Activated T-helper 2 cell treated with anti-CD3 and anti-CD28 coated beads, Interferon-gamma antibody, Interleukin-2, Interleukin-4, amounts not matched to agents 10 μg/mL and 5 μg/mL and 100 μg/mL, durations not matched to agents 14 hours and 24 hours and 36 hours (primary cell): ENCODE measurements around the gene PMAIP1. TPM values are rescaled to one million over a fixed set of nuclear protein-coding genes. Genes with fewer than 3 reads are reported as not detected.

Experiments used
- DNase-seq: peaks from one replicate; pipeline ENCODE4 v3.0.0; 2021; ENCODE audit warnings: low spot score
- H3K27ac Mint-ChIP-seq: one replicate; pipeline ENCODE4 v1.8.0; 2021; ENCODE audit warnings: mixed read lengths
- H3K27me3 Mint-ChIP-seq: one replicate; pipeline ENCODE4 v1.8.0; 2021; ENCODE audit warnings: low read depth, mixed read lengths
- H3K36me3 Mint-ChIP-seq: one replicate; pipeline ENCODE4 v1.8.0; 2021; ENCODE audit warnings: low read depth, mixed read lengths
- H3K4me1 Mint-ChIP-seq: one replicate; pipeline ENCODE4 v1.8.0; 2021; ENCODE audit warnings: low read depth, mixed read lengths
- H3K4me3 Mint-ChIP-seq: one replicate; pipeline ENCODE4 v1.8.0; 2021; ENCODE audit warnings: low read depth, mild to moderate bottlenecking, moderate library complexity, mixed read lengths
- H3K9me3 Mint-ChIP-seq: one replicate; pipeline ENCODE4 v1.8.0; 2021; ENCODE audit warnings: mixed read lengths
- intact Hi-C: fragments of 100-400 bp; cut with micrococcal nuclease; formaldehyde crosslinking; loops from one replicate; pipeline ENCODE4 v1.15.1; 2023
- total RNA-seq: library from RNA; stranded (reverse); gene quantifications from 2 replicates; pipeline ENCODE4 v1.2.3, GENCODE V29; 2022

The PMAIP1 gene
- total RNA-seq, 1 donor from 2014 or later: 41.8 TPM

DNA sequence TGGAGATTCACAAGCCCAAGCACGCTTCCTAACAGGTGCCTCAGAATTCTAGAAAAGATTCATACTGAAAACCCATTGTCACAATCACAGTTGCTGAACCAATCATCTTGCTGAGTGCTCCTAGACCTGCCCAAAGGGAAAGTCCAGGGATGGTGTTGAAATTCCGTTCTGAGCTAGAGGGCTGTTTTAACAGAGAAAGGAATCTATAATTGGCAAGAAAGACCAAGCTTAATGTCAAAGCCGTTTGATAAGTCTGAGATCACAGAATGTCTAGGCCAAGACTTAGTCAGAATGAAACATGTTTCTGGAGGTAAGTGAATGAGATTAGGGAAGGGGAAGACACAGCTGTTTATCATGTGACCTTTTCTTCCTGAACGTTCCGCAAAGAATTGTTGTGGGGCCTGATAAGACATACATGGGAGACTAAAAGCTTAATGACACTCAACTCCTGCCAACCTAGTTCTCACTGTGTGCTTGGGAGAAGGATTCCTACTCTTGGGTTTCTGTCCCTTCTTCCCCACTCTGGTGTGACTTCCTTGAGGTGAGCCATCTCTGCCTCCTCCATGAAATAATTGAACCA lies 27.5 kb downstream of the PMAIP1 start:
- intact Hi-C loops: loop anchor here (1.0 kb wide), 5 partner anchors 9 to 51 kb away; partner anchors contain the start of gene PMAIP1
- DNase-seq: no peak
- Mint-ChIP-seq H3K4me1 (peaks cover 52% of the 10 kb centered on the region), H3K36me3 (no peaks in the 10 kb centered on the region), H3K27ac (peak overlapping the region; percentile 87), H3K27me3 (no peaks in the 10 kb centered on the region), H3K4me3 (peak overlapping the region; percentile 34), H3K9me3 (no peaks in the 10 kb centered on the region)

DNA sequence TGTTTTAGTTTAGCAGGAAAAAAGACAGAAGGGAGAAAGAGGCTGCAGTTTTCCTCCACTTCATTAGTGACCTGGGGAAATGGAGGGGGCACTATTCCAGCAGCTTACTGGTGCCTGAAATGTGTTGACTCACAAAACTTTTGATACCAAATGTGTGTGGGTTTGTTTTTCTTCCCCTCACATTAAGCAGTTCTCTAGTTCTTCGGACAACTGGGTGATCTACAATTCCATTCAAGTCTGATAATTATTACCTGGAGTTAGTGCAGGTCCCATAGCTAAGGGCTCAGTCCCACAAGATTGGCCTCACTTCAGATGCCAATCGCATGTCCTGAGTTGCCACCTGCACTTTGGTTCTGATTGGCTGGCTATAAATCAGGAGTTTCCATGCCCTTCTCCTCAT lies 28.4 kb downstream of the PMAIP1 start:
- H3K27me3 Mint-ChIP-seq: peaks cover 3% of the 10 kb centered on the region
- intact Hi-C loops: no loop called here
- peak overlapping the region; percentile 87 for H3K27ac Mint-ChIP-seq
- no peak overlapping the region for H3K4me3 Mint-ChIP-seq
- peaks cover 48% of the 10 kb centered on the region for H3K4me1 Mint-ChIP-seq
- no peak for DNase-seq
- no peaks in the 10 kb centered on the region for H3K36me3 Mint-ChIP-seq
- no peaks in the 10 kb centered on the region for H3K9me3 Mint-ChIP-seq

DNA sequence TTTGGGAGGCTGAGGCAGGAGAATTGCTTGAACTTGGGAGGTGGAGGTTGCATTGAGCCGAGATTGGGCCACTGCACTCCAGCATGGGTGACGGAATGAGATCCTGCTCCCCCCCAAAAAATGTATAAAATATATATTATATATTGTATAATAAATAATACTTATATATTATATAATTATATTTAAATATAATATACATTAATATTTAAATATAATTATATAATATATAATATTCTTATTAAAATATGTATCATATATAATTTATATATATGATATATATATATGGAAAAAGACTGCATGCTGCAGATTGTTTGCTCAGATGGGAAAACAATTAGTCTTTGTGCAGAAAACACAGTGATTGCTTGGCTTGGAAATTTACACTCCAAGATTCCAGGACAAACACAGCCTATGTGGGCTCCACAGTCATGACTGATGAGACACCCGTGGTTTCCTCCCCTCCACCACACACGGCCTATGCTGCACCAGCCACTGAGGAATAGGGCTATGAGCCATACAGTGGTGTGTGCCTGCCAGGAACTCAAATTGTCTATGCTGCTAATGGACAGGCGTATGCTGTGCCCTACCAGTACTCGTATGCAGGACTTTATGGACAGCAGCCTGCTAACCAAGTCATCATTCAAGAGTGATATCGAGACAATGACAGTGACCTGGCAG lies 30.0 kb downstream of the PMAIP1 start:
- Mint-ChIP-seq H3K27ac (no peak overlapping the region), H3K36me3 (no peaks in the 10 kb centered on the region), H3K4me1 (peaks cover 33% of the 10 kb centered on the region), H3K9me3 (no peaks in the 10 kb centered on the region), H3K4me3 (no peak overlapping the region), H3K27me3 (peaks cover 5% of the 10 kb centered on the region)
- no peak for DNase-seq
- intact Hi-C loops: no loop called here

DNA sequence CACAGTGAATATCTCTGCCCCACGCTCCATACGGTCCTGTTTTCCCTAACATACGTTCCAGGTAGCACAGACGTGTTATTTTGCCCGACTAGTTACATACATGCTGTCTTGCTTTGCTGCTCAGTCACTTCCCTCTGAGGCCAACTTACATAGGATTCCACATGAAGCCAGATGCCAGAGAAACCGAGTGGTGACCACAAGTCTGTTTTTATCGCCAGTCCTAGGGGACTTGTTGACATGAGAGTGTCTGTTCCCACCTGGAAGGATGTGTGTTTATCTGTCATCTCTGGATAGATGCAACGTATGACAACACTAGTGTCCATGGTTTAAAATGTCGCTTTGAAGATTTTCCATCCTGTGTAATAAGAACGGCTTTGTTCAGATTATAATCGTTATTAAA lies 32.6 kb downstream of the PMAIP1 start:
- Mint-ChIP-seq H3K36me3 (no peaks in the 10 kb centered on the region), H3K27me3 (peaks cover 5% of the 10 kb centered on the region), H3K4me1 (peaks cover 13% of the 10 kb centered on the region), H3K9me3 (no peaks in the 10 kb centered on the region), H3K27ac (no peak overlapping the region), H3K4me3 (no peak overlapping the region)
- no peak for DNase-seq
- intact Hi-C loops: no loop called here

DNA sequence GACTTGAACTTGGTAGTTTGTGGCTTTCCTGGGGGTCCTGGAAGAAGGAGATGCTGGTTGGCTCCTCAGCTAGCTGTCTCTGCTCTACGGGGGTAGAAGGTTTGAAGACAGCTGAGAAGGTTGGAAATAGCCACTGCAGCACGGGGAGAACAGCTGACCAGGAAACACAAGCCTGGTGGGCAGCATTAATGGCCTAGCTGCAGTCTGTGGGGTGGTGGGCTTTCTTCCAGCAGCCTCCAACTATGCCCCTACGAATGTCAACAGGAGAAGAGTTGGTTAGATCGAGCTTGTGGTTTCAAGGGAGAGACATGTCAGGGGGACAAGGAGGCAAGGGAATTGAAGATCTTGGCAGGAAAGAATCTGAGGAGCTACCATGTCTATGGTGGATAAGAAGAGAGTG lies 38.9 kb downstream of the PMAIP1 start:
- Mint-ChIP-seq H3K9me3 (no peaks in the 10 kb centered on the region), H3K4me1 (no peaks in the 10 kb centered on the region), H3K27me3 (no peaks in the 10 kb centered on the region), H3K4me3 (no peak overlapping the region), H3K36me3 (no peaks in the 10 kb centered on the region), H3K27ac (no peak overlapping the region)
- DNase-seq: no peak
- intact Hi-C loops: no loop called here

DNA sequence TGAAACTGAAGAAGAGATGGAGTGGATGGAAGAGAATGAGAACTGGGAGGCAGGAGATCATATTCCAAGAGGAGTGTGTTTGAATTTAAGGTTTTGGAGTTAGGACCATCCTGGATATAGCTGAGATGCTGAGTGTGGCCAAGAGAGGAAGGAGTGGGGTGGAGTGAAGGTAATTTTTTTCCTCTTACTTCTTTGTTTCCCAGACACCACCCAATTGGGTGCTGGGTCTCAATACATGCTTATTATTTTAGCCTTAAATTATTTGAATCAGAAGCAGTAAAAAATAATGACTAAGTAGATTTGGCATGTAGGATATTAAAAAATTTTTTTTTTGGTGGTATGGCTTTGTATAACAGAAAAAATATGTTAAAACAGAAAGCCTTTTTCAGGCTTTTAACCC lies 39.3 kb downstream of the PMAIP1 start:
- DNase-seq: no peak
- Mint-ChIP-seq H3K36me3 (no peaks in the 10 kb centered on the region), H3K27me3 (no peaks in the 10 kb centered on the region), H3K9me3 (no peaks in the 10 kb centered on the region), H3K4me1 (no peaks in the 10 kb centered on the region), H3K27ac (no peak overlapping the region), H3K4me3 (no peak overlapping the region)
- intact Hi-C loops: no loop called here

DNA sequence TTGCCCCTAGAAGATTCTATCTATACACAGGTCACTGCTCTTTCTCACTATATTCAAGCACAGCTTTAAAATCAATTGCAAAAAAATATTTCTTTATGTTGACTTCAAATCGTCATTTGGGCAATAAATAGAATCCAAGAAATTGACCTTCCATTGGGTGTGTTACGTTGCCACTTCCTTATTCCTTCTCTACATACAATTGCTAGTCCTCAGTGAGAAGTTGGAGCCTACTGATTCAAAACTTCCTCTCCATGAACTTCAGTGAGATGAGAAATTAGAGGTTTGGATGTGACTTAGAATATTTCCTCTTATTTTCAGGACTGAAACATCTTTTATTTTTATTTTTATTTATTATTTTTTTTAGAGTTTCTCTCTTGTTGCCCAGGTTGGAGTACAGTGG lies 40.3 kb downstream of the PMAIP1 start:
- H3K36me3 Mint-ChIP-seq: no peaks in the 10 kb centered on the region
- no peak overlapping the region for H3K27ac Mint-ChIP-seq
- H3K4me3 Mint-ChIP-seq: no peak overlapping the region
- H3K4me1 Mint-ChIP-seq: no peaks in the 10 kb centered on the region
- no peaks in the 10 kb centered on the region for H3K27me3 Mint-ChIP-seq
- no peaks in the 10 kb centered on the region for H3K9me3 Mint-ChIP-seq
- intact Hi-C loops: no loop called here
- no peak for DNase-seq

DNA sequence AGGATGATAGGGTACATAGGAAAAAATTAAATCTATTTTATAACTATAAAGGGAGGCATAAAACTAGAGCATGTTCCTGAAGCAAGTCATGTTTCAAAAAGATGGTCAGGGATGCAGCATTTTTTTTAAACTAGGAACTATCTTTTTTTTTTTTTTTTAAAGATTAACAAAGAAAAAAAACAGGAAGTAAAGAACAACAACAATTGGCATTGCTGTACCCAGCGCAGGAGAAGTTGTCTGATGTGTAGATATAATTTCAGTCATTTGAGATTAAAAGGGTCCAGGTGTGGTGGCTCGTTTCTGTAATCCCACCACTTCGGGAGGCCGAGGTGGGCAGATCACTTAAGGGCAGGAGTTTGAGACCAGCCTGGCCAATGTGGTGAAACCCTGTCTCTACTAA lies 41.5 kb downstream of the PMAIP1 start:
- H3K9me3 Mint-ChIP-seq: no peaks in the 10 kb centered on the region
- no peaks in the 10 kb centered on the region for H3K27me3 Mint-ChIP-seq
- intact Hi-C loops: no loop called here
- no peak overlapping the region for H3K27ac Mint-ChIP-seq
- DNase-seq: no peak
- no peaks in the 10 kb centered on the region for H3K36me3 Mint-ChIP-seq
- H3K4me1 Mint-ChIP-seq: no peaks in the 10 kb centered on the region
- no peak overlapping the region for H3K4me3 Mint-ChIP-seq

DNA sequence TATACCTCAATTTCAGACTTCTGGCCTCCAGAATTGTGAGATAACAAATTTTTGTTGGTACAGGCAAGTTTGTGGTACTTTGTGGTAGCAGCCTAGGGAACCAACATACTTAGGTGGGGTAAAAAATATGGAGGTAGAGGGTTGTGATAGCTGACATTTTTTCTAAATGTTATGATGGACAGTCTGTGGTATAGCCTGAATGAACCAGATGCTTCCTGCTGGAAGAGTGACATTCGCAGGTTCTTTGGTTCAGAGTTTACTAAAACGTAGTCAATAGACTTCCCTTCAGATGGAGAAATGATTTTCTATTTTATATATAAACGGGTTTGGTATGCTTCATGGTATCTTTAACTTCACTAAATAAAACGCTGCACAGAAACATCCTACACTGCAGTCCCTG lies 42.8 kb downstream of the PMAIP1 start:
- no peak overlapping the region for H3K27ac Mint-ChIP-seq
- H3K9me3 Mint-ChIP-seq: no peaks in the 10 kb centered on the region

DNA sequence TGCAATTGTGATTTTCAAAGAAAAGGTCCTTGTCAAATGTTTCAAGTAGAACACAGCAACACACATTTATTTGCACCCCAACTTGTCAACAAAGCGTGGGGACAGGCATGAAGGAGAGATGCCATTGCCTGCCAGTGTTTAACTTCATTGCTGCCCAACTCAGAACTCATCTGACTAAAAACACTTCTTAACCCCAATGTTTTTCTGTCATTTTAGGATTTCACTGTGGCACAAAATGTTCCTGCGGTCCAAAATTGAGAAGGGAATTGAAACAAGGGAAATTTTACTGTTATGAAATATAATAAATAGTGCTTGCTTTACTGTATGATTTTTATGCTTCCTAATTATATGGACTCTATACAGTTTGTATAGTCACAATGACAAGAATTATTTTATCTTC lies 45.7 kb downstream of the PMAIP1 start:
- intact Hi-C loops: no loop called here
- no peaks in the 10 kb centered on the region for H3K9me3 Mint-ChIP-seq
- H3K36me3 Mint-ChIP-seq: no peaks in the 10 kb centered on the region
- no peak for DNase-seq
- H3K4me1 Mint-ChIP-seq: peaks cover 6% of the 10 kb centered on the region
- H3K4me3 Mint-ChIP-seq: no peak overlapping the region
- H3K27ac Mint-ChIP-seq: no peak overlapping the region
- peaks cover 2% of the 10 kb centered on the region for H3K27me3 Mint-ChIP-seq

More for the DNA sequence above, 42.8 kb downstream of the PMAIP1 start:
- no peak overlapping the region for H3K4me3 Mint-ChIP-seq
- no peaks in the 10 kb centered on the region for H3K4me1 Mint-ChIP-seq
- no peak for DNase-seq
- no peaks in the 10 kb centered on the region for H3K36me3 Mint-ChIP-seq
- H3K27me3 Mint-ChIP-seq: peaks cover 2% of the 10 kb centered on the region
- intact Hi-C loops: no loop called here

DNA sequence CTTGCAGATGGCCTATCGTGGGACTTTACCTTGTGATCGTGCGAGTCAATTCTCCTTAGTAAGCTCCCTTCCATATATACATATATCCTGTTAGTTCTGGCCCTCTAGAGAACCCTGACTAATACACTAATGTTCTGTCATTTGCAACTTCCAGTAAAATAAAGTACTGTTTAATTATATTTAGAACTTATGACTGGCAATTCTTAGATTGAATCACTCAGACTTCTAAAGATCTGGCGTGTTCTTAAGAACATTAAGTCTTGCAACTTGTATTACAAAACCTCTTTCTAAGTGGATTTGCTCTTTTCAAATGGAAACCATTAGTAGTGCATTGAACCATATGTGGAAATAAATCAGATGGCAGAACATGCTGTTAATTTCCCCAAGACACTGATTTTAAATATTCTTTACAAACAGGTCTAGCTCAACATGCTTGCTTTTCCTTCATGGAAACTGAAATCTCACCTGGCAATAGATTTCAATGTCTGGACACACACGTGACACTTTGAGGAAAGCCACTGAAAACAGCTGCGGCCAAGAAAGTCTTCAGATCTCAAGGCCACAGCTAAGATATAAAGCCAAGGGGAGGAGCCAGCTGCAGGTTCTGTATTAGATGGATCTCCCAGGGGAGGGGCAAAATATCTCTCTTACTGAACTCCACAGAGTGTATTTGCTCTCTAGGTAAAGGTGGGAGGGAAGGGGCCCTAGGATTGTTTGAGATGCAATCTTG lies 50.6 kb downstream of the PMAIP1 start:
- no peak for DNase-seq
- Mint-ChIP-seq H3K27me3 (peaks cover 5% of the 10 kb centered on the region), H3K9me3 (no peaks in the 10 kb centered on the region), H3K4me3 (no peak overlapping the region), H3K27ac (peak overlapping the region; percentile 47), H3K36me3 (no peaks in the 10 kb centered on the region), H3K4me1 (peaks cover 37% of the 10 kb centered on the region)
- intact Hi-C loops: loop anchor here (1.0 to 5.0 kb wide), 4 partner anchors 23 to 103 kb away; partner anchors contain the start of gene PMAIP1

DNA sequence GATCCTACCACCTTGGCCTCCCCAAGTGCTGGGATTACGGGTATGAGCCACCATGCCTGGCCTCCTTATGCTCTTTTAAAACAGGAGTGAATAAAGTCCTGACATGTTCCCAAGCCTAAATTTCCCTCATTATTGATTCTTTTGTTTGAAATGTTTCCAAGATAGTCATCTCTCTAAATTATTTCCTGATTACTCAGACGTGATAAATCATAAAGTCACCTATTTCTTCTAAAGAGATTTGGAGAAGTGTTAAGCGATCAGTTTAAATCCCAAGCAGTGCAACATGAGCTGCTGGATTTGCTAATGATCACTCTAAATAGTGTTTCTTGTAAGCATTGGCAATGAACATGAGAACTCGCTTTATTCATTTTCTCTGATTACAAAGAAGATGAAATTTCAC lies 51.8 kb downstream of the PMAIP1 start:
- Mint-ChIP-seq H3K36me3 (no peaks in the 10 kb centered on the region), H3K4me3 (no peak overlapping the region), H3K9me3 (no peaks in the 10 kb centered on the region), H3K4me1 (peaks cover 38% of the 10 kb centered on the region), H3K27me3 (peaks cover 8% of the 10 kb centered on the region), H3K27ac (no peak overlapping the region)
- intact Hi-C loops: loop anchor here (5.0 kb wide), 1 partner anchor 104 kb away; no protein-coding TSS in a partner anchor
- no peak for DNase-seq
